NCI-H774 (cell line): ENCODE results near the gene CEACAM19.
"Not testable (repeated sequence)": the region's sequence is repeated elsewhere in the genome, so short reads cannot be mapped to it uniquely, and the experiment has no call there.

Experiments used
- DNase-seq: peaks from one replicate; lab custom pipeline; 2025; lab: John Stamatoyannopoulos, UW

The CEACAM19 gene

DNA sequence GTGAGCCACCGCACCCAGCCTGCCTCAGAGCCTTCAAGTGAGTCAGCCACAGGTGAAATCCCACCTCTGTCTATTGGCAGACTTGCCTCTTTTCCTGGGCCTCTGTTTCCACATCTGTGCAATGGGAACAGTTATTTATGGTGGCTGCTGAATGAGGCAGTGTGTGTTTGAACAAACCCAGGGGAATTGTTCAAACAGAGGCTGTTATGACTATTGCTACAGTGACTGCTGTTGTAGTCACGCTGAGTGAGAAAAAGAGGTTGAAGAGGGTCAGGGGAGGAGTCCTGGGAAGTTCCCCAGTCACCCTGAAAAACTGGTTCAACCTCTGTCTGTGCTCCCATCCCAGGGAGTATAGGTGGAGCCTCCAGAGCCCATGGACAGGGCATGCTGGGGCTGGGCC lies at the start of gene CEACAM19:
Gene CEACAM19 (plus strand): TSS at position 83 of the 400 bp plus-strand sequence. CDS start 450 bp downstream, outside the sequence.
- no peak for DNase-seq

GRCh38 chr19:44623080-44623479 lies 48.2 kb upstream of the CEACAM19 start:
- DNase-seq = no peak

GRCh38 chr19:44623626-44624025 lies 47.7 kb upstream of the CEACAM19 start:
- no peak for DNase-seq

DNA sequence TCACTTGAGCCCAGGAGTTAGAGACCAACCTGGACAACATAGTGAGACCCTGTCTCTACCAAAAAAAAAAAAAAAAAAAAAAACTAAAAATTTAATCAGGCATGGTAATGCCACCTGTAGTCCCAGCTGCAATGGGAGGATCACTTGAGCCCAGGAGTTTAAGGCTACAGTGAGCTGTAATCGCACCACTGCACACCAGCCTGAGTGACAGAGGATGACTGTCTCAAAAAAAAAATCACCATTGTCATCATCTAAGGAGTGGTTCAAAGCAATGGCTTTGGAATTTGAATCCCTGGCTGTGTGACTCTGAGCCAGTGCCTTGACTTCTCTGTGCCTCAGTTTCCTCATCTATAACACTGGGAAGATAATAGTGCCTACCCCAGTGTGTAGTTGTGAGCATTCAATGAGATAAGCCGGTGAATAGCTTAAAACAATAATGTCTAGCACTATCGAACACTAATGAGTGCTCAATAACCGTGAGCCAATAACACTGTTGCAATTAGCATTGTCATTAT lies 46.4 kb upstream of the CEACAM19 start:
- no peak for DNase-seq

DNA sequence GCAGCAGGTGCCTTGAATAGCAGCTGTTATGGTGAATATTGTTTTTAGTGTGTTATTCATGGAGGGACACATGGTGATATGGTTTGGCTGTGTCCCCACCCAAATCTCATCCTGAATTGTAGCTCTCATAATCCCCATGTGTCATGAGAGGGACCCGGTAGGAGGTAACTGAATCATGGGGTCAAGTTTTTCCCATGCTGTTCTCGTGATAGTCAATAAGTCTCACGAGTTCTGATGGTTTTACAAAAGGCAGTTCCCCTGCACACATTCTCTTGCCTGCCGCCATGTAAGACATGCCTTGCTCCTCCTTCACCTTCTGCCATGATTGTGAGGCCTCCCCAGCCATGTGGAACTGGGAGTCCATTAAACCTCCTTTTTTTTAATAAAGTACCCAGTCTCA lies 45.6 kb upstream of the CEACAM19 start:
- DNase-seq = not testable (repeated sequence)

DNA sequence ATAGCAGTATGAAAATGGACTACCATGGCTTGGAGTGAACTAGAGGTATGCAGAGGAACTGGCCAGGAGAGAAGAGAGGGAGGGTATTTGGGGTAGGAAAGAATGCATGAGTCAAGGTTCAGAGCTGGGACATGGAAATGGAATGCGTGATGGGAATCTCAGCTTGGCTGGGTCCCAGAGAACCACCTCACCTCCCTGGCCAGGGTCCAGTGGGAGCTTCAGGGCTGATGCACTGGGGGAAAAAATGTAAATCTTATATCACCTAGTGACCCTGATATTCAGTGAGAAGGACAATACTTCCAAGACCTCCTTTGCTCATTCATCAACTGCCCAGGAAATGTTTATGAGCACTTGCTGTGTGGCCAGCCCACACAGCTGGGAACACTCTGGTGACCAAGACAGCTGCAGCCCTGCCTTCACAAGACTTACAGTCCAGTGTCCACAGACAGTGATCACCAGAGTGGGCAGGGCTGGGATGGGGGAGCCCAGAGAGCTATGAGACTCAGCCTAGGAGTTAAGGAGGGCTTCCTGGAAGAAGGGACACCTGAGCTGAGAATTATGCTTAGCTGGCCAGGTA lies 45.1 kb upstream of the CEACAM19 start:
- no peak for DNase-seq

- DNase-seq = no peak
Measured at GRCh38 chr19:44627631-44628030, 43.7 kb upstream of the CEACAM19 start.

GRCh38 chr19:44628793-44629192 lies 42.5 kb upstream of the CEACAM19 start:
- DNase-seq = no peak

- DNase-seq = not testable (repeated sequence)
Measured at GRCh38 chr19:44631611-44632010, 39.7 kb upstream of the CEACAM19 start.

DNA sequence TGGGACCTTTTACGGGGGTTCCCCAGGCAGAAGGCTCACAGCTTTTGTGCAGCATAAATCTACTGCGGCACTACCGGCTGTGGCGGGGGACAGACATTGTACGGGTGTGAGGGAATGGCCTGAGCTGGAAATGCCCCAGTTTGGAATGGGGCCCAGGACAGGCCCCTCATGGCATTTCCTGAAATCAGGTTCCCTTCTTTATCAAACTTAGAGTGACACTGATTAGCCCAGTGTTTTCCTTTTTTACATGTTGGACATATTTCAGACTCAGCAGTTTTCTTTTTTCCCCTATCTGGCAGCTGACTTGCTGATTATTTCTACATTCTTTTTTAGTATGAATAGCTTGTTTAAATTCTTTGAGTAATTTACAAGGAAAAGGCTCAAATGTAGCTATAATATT lies 37.2 kb upstream of the CEACAM19 start:
- DNase-seq = not testable (repeated sequence)

GRCh38 chr19:44634785-44635184 lies 36.5 kb upstream of the CEACAM19 start:
- DNase-seq = no peak

DNA sequence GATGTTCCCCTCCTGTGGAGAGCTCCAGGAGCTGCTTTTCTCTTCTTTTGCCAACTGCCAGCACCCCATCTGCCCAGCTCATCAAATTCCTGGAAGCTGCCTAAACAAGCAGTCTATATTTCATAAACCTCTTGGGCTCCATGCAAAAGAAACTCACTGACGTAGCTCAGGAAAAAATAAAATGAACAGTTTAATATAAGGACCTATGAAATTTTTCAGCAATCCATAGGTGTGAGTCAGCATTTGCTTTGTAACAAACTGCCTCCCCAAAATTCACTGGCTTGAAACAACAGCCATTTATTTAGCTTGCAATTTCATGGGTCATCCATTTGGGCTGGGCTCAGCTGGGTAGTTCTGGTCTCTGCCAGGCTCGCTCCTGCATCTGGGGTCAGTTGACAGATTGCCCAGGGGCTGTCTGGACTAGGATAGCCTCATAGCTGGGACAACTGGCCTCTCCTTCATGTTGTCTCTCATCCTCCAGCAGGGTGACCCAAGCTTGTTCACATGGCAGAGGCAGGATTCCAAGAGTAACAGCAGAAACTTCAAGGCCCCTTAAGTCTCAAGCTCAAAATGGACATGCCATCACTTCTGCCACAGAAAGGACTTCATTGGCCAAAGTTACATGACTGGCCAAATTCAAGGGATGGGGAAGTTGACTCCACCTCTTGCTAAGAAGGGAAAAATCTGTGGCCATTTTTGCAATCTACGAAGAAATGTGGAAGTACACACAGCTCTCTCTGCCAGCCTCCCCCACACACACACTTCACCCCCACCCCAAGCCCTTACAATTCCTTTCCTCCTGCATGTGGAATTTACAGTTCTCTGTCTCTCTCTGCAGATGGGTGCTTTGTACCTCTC lies 35.5 kb upstream of the CEACAM19 start:
- DNase-seq = no peak

DNA sequence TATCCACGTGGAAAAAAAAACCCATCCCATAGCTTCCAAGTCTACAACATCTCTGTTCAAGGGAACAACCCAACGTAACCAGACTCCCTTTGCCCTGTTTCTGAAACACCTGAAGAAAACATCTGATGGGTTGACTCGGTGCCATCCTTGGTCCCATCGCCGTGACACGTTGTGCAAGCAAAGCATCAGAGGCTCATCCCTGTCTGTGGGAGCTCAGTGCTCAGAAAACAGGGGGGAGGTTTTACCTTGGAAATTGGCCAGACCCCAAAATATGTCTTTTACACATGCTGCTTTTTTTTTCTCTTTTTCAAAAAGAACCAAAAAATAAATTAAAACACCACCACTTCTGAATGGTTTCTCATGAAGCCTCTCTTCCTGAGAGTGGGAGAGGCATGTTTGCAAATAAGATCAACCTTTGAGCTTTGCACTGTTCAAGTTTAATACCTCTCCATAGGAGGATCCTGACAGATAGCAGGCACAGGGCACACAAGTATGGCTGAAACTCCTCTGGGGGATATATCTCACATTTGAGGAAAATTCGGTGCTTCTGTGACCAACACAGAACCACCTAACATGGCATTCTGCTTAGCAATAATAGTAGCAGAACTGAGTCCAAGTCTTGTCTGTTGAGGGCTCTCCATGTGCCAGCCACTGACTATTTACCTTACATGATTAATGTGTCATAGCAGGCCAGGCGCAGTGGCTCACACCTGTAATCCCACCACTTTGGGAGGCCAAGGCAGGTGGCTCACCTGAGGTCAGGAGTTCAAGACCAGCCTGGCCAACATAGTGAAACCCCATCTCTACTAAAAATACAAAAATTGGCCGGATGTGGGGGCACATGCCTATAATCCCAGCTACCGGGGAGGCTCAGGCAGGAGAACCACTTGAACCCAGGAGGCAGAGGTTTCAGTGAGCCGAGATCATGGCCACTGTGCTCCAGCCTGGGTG lies 34.6 kb upstream of the CEACAM19 start:
- no peak for DNase-seq

DNA sequence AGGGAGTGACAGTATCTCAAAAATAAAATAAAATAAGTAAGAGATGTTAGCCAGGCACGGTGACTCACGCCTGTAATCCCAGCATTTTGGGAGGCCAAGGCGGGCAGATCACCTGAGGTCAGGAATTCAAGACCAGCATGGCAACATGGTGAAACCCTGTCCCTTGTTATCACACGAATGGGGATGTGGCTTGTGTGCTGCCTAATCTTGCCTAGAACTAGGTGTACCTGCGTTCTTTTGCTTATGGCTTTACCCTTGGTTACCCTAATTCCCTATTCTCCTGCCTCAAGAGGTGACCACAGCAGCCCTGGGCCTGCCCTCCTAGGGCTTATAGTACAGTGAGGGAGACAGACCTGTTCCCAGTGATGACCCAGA lies 33.9 kb upstream of the CEACAM19 start:
- no peak for DNase-seq

DNA sequence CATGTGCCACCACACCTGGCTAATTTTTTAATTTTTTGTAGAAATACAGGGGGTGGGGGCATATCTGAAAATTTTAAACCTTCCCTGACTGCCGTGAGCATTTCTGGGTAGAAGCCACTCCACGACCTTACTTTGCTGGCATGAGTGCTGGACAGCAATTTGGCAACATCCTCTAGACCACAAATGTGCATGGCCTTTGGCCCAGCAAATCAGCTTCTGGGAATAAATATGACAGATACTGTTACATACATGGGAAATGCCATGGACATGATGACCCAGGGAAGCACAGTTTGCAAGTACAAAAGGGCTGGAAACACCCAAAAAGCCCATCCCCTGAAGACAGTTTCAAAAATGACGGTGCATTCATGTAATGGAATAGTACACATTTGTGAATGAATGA lies 30.8 kb upstream of the CEACAM19 start:
- no peak for DNase-seq

GRCh38 chr19:44641501-44642265 lies 29.6 kb upstream of the CEACAM19 start:
- no peak for DNase-seq

- no peak for DNase-seq
Measured at GRCh38 chr19:44642377-44642776, 28.9 kb upstream of the CEACAM19 start.

DNA sequence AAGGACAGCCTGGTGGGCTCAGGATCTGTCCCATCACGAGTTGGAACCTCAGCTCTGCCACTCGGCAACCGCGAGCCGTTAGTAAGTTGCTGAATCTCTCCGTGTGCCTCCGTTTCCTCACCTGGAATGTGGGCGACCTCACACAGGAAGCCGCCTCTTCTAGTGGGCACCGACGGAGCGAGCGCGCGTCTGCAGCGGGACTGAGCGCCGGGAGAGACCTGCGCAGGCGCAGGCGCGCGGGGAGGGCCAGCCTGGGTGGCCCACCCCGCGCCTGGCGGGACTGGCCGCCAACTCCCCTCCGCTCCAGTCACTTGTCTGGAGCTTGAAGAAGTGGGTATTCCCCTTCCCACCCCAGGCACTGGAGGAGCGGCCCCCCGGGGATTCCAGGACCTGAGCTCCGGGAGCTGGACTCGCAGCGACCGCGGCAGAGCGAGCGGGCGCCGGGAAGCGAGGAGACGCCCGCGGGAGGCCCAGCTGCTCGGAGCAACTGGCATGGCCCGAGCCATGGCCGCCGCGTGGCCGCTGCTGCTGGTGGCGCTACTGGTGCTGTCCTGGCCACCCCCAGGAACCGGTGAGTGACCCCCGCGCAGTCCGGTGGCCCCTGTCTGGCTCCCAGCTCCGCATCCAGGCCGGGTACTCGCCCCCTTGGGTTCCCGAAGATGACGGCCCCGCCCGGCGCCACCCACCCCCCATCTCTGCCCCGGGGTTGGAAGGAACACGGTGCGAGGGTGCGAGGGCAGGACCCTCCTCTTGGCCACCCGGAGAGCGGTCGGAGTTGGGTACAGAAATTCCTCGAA lies 27.5 kb upstream of the CEACAM19 start, which contains the start of gene PVR:
Gene PVR (plus strand): TSS at position 306 of the 797 bp plus-strand sequence. CDS start 187 bp downstream, at position 493.
- peak; percentile 80 for DNase-seq

DNA sequence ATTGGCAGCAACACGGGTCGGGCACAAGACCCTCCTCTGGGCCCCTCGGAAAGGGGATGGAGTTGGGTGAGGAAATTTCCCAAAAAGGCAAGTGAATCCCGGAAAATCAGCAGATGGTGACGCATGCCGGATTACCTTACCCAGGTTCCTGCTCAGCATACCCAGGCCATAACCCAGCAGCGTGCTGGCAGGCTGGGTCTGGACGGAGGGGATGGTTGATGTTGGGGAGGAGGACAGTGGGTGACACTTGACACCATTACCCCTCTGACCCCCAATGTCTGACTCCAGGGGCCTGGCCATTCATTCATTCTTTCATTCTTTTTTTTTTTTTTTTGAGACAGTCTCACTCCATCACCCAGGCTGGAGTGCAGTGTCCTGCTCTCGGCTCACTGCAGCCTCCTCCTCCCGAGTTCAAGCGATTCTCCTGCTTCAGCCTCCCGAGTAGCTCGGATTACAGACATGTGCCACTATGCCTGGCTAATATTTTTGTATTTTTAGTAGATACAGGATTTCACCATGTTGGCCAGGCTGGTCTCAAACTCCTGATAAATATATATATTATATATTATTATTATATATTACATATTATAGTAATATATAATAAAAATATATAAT lies 26.8 kb upstream of the CEACAM19 start:
- DNase-seq = no peak
